Neural cell (in vitro differentiated cells): ENCODE measurements around the gene NUDT7. TPM values are rescaled to one million over a fixed set of nuclear protein-coding genes. Genes with fewer than 3 reads are reported as not detected.

Experiments
- H2AFZ ChIP-seq: fragments of 200-600, 300-800 bp; sonication (generic), shearing (Covaris generic); 2 replicates; pipeline ENCODE4 v1.6.0; 2014; ENCODE audit warnings: low read depth, mild to moderate bottlenecking, antibody characterized with exemption, low read length, moderate library complexity
- H3F3A ChIP-seq: fragments of 200-600 bp; shearing (Covaris generic); 2 replicates; pipeline ENCODE4 v1.6.1; 2016; ENCODE audit warnings: mild to moderate bottlenecking, moderate library complexity, mixed read lengths, antibody characterized with exemption, low read length; ENCODE audit not compliant: insufficient read depth, poor library complexity, severe bottlenecking
- H3K27ac ChIP-seq: fragments of 200-600, 300-800 bp; sonication (generic), shearing (Covaris generic); 2 replicates; pipeline ENCODE4 v1.5.1; 2014; ENCODE audit warnings: mild to moderate bottlenecking, low read length, moderate library complexity
- H3K27me3 ChIP-seq: fragments of 300-800, 200-600 bp; sonication (generic), shearing (Covaris generic); 2 replicates; pipeline ENCODE4 v1.6.0; 2014; ENCODE audit warnings: mild to moderate bottlenecking, low read depth, low read length, moderate library complexity; ENCODE audit not compliant: insufficient read depth
- H3K36me3 ChIP-seq: fragments of 300-800, 200-600 bp; sonication (generic), shearing (Covaris generic); 2 replicates; pipeline ENCODE4 v1.5.1; 2014; ENCODE audit warnings: mild to moderate bottlenecking, antibody characterized with exemption, low read length, moderate library complexity; ENCODE audit not compliant: insufficient read depth
- H3K4me2 ChIP-seq: fragments of 300-800, 200-600 bp; sonication (generic), shearing (Covaris generic); 2 replicates; pipeline ENCODE4 v1.6.0; 2014; ENCODE audit warnings: mild to moderate bottlenecking, low read length
- H3K4me3 ChIP-seq: fragments of 300-800, 200-600 bp; sonication (generic), shearing (Covaris generic); 2 replicates; pipeline ENCODE4 v1.5.1; 2014; ENCODE audit warnings: mild to moderate bottlenecking, low read length, moderate library complexity
- H3K79me2 ChIP-seq: fragments of 200-600 bp; shearing (Covaris generic); replicated peaks from 2 replicates; pipeline ENCODE4 v1.6.0; 2014; ENCODE audit warnings: mild to moderate bottlenecking, low read length, moderate library complexity; ENCODE audit not compliant: insufficient read depth
- H3K9ac ChIP-seq: fragments of 300-800, 200-600 bp; sonication (generic), shearing (Covaris generic); 2 replicates; pipeline ENCODE4 v1.6.1; 2016; ENCODE audit warnings: mild to moderate bottlenecking, low read length, mixed read lengths
- H3K9me2 ChIP-seq: fragments of 200-600 bp; shearing (Covaris generic); 2 replicates; pipeline ENCODE4 v1.6.1; 2016; ENCODE audit warnings: mild to moderate bottlenecking, low read length, mixed read lengths; ENCODE audit not compliant: insufficient read depth
- H3K9me3 ChIP-seq: fragments of 200-600, 300-800 bp; sonication (generic), shearing (Covaris generic); 2 replicates; pipeline ENCODE4 v1.6.1; 2016; ENCODE audit warnings: mild to moderate bottlenecking, mixed run types, low read length, moderate library complexity, mixed read lengths
- H4K20me1 ChIP-seq: fragments of 200-600 bp; shearing (Covaris generic); 2 replicates; pipeline ENCODE4 v1.6.1; 2016; ENCODE audit warnings: mild to moderate bottlenecking, mixed run types; ENCODE audit not compliant: insufficient read depth
- EP300 ChIP-seq: fragments of 450-650 bp; conservative IDR thresholded peaks from 2 replicates; pipeline ENCODE4 v1.6.1; 2014; ENCODE audit warnings: antibody characterized with exemption, mild to moderate bottlenecking, moderate library complexity; ENCODE audit not compliant: poor library complexity, severe bottlenecking
- EZH2 ChIP-seq: fragments of 200-600, 300-800 bp; shearing (Covaris generic), sonication (generic); IDR thresholded peaks from 2 replicates; pipeline ENCODE4 v1.6.1; 2014; ENCODE audit warnings: antibody characterized with exemption, low read length, borderline replicate concordance, mild to moderate bottlenecking; ENCODE audit not compliant: insufficient read depth, poor library complexity, severe bottlenecking
- MXI1 ChIP-seq: fragments of 450-650 bp; conservative IDR thresholded peaks from 2 replicates; pipeline ENCODE4 v1.6.1; 2014; ENCODE audit warnings: antibody characterized with exemption, mild to moderate bottlenecking; ENCODE audit not compliant: poor library complexity, severe bottlenecking
- POLR2AphosphoS5 ChIP-seq: IDR thresholded peaks from 2 replicates; pipeline ENCODE4 v1.6.1; 2012
- RAD21 ChIP-seq: fragments of 450-650 bp; conservative IDR thresholded peaks from 2 replicates; pipeline ENCODE4 v1.6.1; 2014; ENCODE audit warnings: antibody characterized with exemption, mild to moderate bottlenecking, moderate library complexity
- SMC3 ChIP-seq: fragments of 450-650 bp; conservative IDR thresholded peaks from 2 replicates; pipeline ENCODE4 v1.6.1; 2014; ENCODE audit warnings: antibody characterized with exemption, mild to moderate bottlenecking, moderate library complexity; ENCODE audit not compliant: poor library complexity
- TAF1 ChIP-seq: IDR thresholded peaks from 2 replicates; pipeline ENCODE4 v1.6.1; 2012; ENCODE audit warnings: low read depth
- polyA plus RNA-seq: library from polyadenylated mRNA; depleted of rRNA; stranded (reverse); fragments of >200 nt; gene quantifications from 2 replicates; pipeline ENCODE4 v1.2.3, GENCODE V29; 2014
- TF ChIP-seq, protein P1 (sequence below): IDR thresholded peaks from 2 replicates; pipeline ENCODE4 v1.6.1; 2012; ENCODE audit warnings: borderline replicate concordance
- TF ChIP-seq, protein P2 (sequence below): fragments of 450-650 bp; IDR thresholded peaks from 2 replicates; pipeline ENCODE4 v1.5.1; 2014; ENCODE audit warnings: antibody characterized with exemption, mild to moderate bottlenecking, moderate library complexity; ENCODE audit not compliant: poor library complexity, severe bottlenecking

Gene NUDT7
- polyA plus RNA-seq, 1 donor from 2014 or later = 13.9 TPM

- no peak overlapping the region for H3K4me2 ChIP-seq
- H3K27ac ChIP-seq = no peak overlapping the region
- H2AFZ ChIP-seq = no peak overlapping the region
- no peaks in the 10 kb centered on the region for H3F3A ChIP-seq
- H3K9me2 ChIP-seq = no peaks in the 10 kb centered on the region
- no peaks in the 10 kb centered on the region for H3K36me3 ChIP-seq
- no peaks in the 10 kb centered on the region for H3K79me2 ChIP-seq
- no peaks in the 10 kb centered on the region for H3K9me3 ChIP-seq
- H3K4me3 ChIP-seq = no peak overlapping the region
- no peaks in the 10 kb centered on the region for H3K27me3 ChIP-seq
- H3K9ac ChIP-seq = no peak overlapping the region
- TF ChIP-seq MXI1 (no peak), EP300 (no peak), POLR2AphosphoS5 (no peak), RAD21 (no peak), TAF1 (no peak), EZH2 (no peak), SMC3 (no peak)
- TF ChIP-seq, protein P1, sequence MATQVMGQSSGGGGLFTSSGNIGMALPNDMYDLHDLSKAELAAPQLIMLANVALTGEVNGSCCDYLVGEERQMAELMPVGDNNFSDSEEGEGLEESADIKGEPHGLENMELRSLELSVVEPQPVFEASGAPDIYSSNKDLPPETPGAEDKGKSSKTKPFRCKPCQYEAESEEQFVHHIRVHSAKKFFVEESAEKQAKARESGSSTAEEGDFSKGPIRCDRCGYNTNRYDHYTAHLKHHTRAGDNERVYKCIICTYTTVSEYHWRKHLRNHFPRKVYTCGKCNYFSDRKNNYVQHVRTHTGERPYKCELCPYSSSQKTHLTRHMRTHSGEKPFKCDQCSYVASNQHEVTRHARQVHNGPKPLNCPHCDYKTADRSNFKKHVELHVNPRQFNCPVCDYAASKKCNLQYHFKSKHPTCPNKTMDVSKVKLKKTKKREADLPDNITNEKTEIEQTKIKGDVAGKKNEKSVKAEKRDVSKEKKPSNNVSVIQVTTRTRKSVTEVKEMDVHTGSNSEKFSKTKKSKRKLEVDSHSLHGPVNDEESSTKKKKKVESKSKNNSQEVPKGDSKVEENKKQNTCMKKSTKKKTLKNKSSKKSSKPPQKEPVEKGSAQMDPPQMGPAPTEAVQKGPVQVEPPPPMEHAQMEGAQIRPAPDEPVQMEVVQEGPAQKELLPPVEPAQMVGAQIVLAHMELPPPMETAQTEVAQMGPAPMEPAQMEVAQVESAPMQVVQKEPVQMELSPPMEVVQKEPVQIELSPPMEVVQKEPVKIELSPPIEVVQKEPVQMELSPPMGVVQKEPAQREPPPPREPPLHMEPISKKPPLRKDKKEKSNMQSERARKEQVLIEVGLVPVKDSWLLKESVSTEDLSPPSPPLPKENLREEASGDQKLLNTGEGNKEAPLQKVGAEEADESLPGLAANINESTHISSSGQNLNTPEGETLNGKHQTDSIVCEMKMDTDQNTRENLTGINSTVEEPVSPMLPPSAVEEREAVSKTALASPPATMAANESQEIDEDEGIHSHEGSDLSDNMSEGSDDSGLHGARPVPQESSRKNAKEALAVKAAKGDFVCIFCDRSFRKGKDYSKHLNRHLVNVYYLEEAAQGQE = no peak
- TF ChIP-seq, protein P2, sequence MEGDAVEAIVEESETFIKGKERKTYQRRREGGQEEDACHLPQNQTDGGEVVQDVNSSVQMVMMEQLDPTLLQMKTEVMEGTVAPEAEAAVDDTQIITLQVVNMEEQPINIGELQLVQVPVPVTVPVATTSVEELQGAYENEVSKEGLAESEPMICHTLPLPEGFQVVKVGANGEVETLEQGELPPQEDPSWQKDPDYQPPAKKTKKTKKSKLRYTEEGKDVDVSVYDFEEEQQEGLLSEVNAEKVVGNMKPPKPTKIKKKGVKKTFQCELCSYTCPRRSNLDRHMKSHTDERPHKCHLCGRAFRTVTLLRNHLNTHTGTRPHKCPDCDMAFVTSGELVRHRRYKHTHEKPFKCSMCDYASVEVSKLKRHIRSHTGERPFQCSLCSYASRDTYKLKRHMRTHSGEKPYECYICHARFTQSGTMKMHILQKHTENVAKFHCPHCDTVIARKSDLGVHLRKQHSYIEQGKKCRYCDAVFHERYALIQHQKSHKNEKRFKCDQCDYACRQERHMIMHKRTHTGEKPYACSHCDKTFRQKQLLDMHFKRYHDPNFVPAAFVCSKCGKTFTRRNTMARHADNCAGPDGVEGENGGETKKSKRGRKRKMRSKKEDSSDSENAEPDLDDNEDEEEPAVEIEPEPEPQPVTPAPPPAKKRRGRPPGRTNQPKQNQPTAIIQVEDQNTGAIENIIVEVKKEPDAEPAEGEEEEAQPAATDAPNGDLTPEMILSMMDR = no peak
- H4K20me1 ChIP-seq = no peaks in the 10 kb centered on the region
Observed at GRCh38 chr16:77760800-77761199, 38.5 kb downstream of the NUDT7 start.

DNA sequence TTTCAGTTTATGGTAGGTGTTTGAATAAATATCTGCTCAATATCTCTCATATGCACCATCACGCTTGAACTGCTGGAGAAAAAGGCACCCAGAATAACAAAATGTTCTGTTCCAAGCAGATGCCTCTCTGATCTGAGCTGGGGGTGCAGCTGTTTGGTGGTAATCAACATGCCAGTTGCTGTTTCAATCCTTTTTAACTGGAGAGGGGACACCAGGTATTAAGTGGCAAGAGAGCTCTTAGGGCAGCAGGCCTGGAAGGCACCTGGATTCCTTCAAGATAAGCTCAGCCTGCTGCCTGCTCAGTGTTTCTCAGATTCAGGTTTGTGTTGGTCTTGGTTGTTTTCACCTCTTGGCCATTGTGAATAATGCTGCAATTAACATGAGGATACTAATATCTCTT lies 38.9 kb downstream of the NUDT7 start:
- Histone ChIP-seq H3K9me2 (no peaks in the 10 kb centered on the region), H3K9me3 (no peaks in the 10 kb centered on the region), H3K4me3 (no peak overlapping the region), H3K27me3 (no peaks in the 10 kb centered on the region), H4K20me1 (no peaks in the 10 kb centered on the region), H3K4me2 (no peak overlapping the region), H2AFZ (no peak overlapping the region), H3F3A (no peaks in the 10 kb centered on the region), H3K79me2 (no peaks in the 10 kb centered on the region), H3K9ac (no peak overlapping the region), H3K36me3 (no peaks in the 10 kb centered on the region), H3K27ac (no peak overlapping the region)
- TF ChIP-seq TAF1 (no peak), SMC3 (no peak), MXI1 (no peak), RAD21 (no peak), EP300 (no peak), POLR2AphosphoS5 (no peak), EZH2 (no peak)
- TF ChIP-seq, protein P1 = no peak
- TF ChIP-seq, protein P2 = no peak
